Fibroblast of skin of right biceps (primary cell): ENCODE data around the gene VPS72.

Experiments
- DNase-seq: peaks from one replicate; pipeline ENCODE4 v3.0.0-alpha.2; 2013

VPS72 gene

GRCh38 chr1:151184211-151184610, 5.8 kb downstream of the VPS72 start:
- no peak for DNase-seq

GRCh38 chr1:151176514-151177045, 13.4 kb downstream of the VPS72 start:
- DNase-seq, result no peak

- peak; percentile 15 for DNase-seq
Measured at GRCh38 chr1:151175863-151176262, 14.1 kb downstream of the VPS72 start, which contains the start of gene TMOD4. TMOD4 (minus strand) TSS chr1:151175981; CDS start chr1:151174875, 1,106 bp downstream.

GRCh38 chr1:151175041-151175741, 14.8 kb downstream of the VPS72 start:
- DNase-seq, result no peak

GRCh38 chr1:151171190-151171589, 18.8 kb downstream of the VPS72 start:
- no peak for DNase-seq

GRCh38 chr1:151167116-151167515, 22.9 kb downstream of the VPS72 start:
- no peak for DNase-seq

GRCh38 chr1:151166505-151166956, 23.5 kb downstream of the VPS72 start:
- DNase-seq, result peak; percentile 64

GRCh38 chr1:151165738-151166504, 24.1 kb downstream of the VPS72 start, which contains the start of the genes LYSMD1 and SCNM1:
LYSMD1 (minus strand) TSS chr1:151165902; CDS start chr1:151165258, 644 bp downstream.
SCNM1 (plus strand) TSS chr1:151166144; CDS start chr1:151166153, 9 bp downstream.
- peak; percentile 100 for DNase-seq

- peak; percentile 62 for DNase-seq
Measured at GRCh38 chr1:151165281-151165737, 24.7 kb downstream of the VPS72 start.

GRCh38 chr1:151164732-151165280, 25.2 kb downstream of the VPS72 start:
- no peak for DNase-seq

GRCh38 chr1:151159373-151159772, 30.6 kb downstream of the VPS72 start:
- DNase-seq, result no peak

- no peak for DNase-seq
Measured at GRCh38 chr1:151158751-151159251, 31.2 kb downstream of the VPS72 start.

- no peak for DNase-seq
Measured at GRCh38 chr1:151158326-151158725, 31.7 kb downstream of the VPS72 start.

GRCh38 chr1:151157067-151157531, 32.9 kb downstream of the VPS72 start:
- DNase-seq, result no peak

GRCh38 chr1:151156515-151156819, 33.5 kb downstream of the VPS72 start, which contains the start of gene TNFAIP8L2:
TNFAIP8L2 (plus strand) TSS chr1:151156649; CDS start chr1:151158698, 2,049 bp downstream.
- DNase-seq, result no peak

- no peak for DNase-seq
Measured at GRCh38 chr1:151147665-151148064, 42.3 kb downstream of the VPS72 start.

GRCh38 chr1:151147132-151147503, 42.9 kb downstream of the VPS72 start:
- DNase-seq, result no peak

- DNase-seq, result peak; percentile 90
Measured at GRCh38 chr1:151146412-151147131, 43.4 kb downstream of the VPS72 start, which contains the start of gene SEMA6C. SEMA6C (minus strand) TSS chr1:151146631; CDS start chr1:151142621, 4,010 bp downstream.

GRCh38 chr1:151146072-151146411, 44.0 kb downstream of the VPS72 start:
- DNase-seq, result no peak

GRCh38 chr1:151145304-151146071, 44.5 kb downstream of the VPS72 start:
- DNase-seq, result peak; percentile 23
